Cardiac muscle cell (in vitro differentiated cells and primary cell): ENCODE measurements around the gene UBC. TPM values are rescaled to one million over a fixed set of nuclear protein-coding genes. Genes with fewer than 3 reads are reported as not detected.

ENCODE experiments used
- DNase-seq, 2 donors: peaks; one replicate each; pipeline versions ENCODE4 v3.0.0 to v3.0.0-alpha.2; 2010 to 2017; ENCODE audit warnings: low read depth in 1 of 2, low spot score in 1 of 2
- H3K27ac ChIP-seq: fragments of 200-600 bp; sonication (generic); 2 replicates; pipeline ENCODE4 v1.5.1; 2016
- H3K27me3 ChIP-seq: fragments of 200-600 bp; sonication (generic); 2 replicates; pipeline ENCODE4 v1.6.0; 2016; ENCODE audit warnings: control low read depth
- H3K36me3 ChIP-seq: fragments of 200-600 bp; sonication (generic); 2 replicates; pipeline ENCODE4 v1.5.1; 2016; ENCODE audit warnings: control low read depth
- H3K4me1 ChIP-seq: fragments of 200-600 bp; sonication (generic); 2 replicates; pipeline ENCODE4 v1.8.1; 2017; ENCODE audit warnings: low read depth, mild to moderate bottlenecking, mixed run types
- H3K4me3 ChIP-seq: fragments of 200-600 bp; sonication (generic); 2 replicates; pipeline ENCODE4 v1.5.1; 2016; ENCODE audit warnings: mild to moderate bottlenecking
- H3K9me3 ChIP-seq: fragments of 200-600 bp; sonication (generic); 2 replicates; pipeline ENCODE4 v1.5.1; 2017; ENCODE audit warnings: low read depth, mild to moderate bottlenecking, control low read depth
- CTCF ChIP-seq: IDR thresholded peaks from 2 replicates; pipeline ENCODE4 v1.5.1; 2012; ENCODE audit warnings: low read depth, mild to moderate bottlenecking, low read length
- polyA plus RNA-seq: library from polyadenylated mRNA; unstranded; fragments of >200 nt; fragmentation: Nextera tagmentation; extraction: Ambion mirVana; gene quantifications from 2 replicates; pipeline ENCODE4 v1.2.1, GENCODE V29; 2016
- total RNA-seq: library from RNA; depleted of rRNA; stranded (reverse); fragments of >200 nt; gene quantifications from 2 replicates; pipeline ENCODE4 v1.2.3, GENCODE V29; 2016

Gene UBC
- total and polyA plus RNA-seq, 2 experiments from 2014 or later: 897 to 1,139 TPM

- Histone ChIP-seq H3K9me3 (no peaks in the 10 kb centered on the region), H3K4me1 (no peaks in the 10 kb centered on the region), H3K36me3 (no peaks in the 10 kb centered on the region), H3K27ac (no peak overlapping the region), H3K4me3 (no peak overlapping the region), H3K27me3 (no peaks in the 10 kb centered on the region)
- no peak for TF ChIP-seq CTCF
- DNase-seq: peak in 1 of 2 donors; percentile 75
Observed at GRCh38 chr12:124867401-124867930, 47.0 kb downstream of the UBC start.

DNA sequence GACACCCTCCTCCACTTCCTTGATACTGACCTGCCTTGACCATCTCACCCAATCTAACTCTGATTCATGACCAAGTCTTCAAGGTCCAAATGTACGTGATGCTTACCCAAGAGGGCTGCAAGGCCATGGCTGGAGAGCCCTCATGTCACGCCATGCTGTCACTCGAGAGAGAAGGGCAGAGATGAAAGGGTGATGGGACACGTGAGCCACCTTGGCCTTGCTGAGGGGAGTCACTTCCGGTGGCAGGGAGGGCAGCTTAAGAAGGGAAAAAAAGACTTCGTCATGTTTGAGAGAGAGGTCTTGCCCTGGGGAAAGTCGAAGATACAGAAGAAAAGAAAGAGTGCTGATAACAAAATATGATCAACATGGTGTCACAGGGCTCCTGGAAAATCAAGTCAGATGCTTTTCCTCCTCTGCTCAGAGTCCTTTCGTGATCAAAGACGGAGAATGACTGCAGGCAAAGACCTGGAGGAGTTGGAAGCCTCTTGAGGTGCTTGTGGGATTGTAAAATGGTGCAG is 47.5 kb downstream of the UBC start:
- H3K9me3 ChIP-seq: no peaks in the 10 kb centered on the region

DNA sequence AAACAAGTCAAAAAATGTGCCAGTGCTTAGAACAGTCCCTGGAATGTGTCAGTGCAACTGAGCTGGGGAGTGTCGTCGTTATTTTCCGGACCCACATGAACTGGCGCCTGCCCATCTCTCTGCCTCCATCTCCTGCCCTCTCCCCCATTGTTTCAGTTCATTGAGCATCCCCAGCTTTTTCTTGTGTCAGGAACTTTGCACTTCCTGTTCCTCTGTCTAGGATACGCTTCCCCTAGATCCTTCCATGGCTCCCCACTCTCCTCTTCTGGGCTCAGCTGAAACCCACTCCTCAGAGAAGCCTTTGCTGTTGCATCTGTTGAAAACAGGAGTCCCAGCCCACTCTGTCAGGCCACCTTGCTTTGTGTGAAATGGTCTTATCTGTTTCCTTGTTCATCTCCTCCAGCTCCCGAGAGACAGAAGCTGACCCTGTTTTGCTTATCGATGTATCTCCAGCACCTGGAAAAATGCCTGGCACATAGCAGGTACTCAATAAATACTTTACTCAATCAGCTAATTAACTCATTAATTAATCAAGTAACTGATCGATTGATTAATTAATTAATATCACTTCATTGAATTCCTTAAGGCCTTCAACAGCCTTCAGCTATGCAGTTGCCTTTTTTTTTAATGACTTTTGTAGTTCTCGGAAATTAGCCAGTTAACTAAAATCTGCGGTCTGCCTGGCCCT is 48.1 kb downstream of the UBC start:
- H3K4me1 ChIP-seq: no peaks in the 10 kb centered on the region
- H3K36me3 ChIP-seq: no peaks in the 10 kb centered on the region
- no peak overlapping the region for H3K27ac ChIP-seq
- no peak for TF ChIP-seq CTCF
- no peak overlapping the region for H3K4me3 ChIP-seq
- no peaks in the 10 kb centered on the region for H3K27me3 ChIP-seq
- H3K9me3 ChIP-seq: no peaks in the 10 kb centered on the region
- DNase-seq: no peak

More for the DNA sequence above, 47.5 kb downstream of the UBC start:
- H3K4me3 ChIP-seq: no peak overlapping the region
- no peak for TF ChIP-seq CTCF
- no peaks in the 10 kb centered on the region for H3K36me3 ChIP-seq
- DNase-seq: no peak
- H3K4me1 ChIP-seq: no peaks in the 10 kb centered on the region
- no peak overlapping the region for H3K27ac ChIP-seq
- no peaks in the 10 kb centered on the region for H3K27me3 ChIP-seq

DNA sequence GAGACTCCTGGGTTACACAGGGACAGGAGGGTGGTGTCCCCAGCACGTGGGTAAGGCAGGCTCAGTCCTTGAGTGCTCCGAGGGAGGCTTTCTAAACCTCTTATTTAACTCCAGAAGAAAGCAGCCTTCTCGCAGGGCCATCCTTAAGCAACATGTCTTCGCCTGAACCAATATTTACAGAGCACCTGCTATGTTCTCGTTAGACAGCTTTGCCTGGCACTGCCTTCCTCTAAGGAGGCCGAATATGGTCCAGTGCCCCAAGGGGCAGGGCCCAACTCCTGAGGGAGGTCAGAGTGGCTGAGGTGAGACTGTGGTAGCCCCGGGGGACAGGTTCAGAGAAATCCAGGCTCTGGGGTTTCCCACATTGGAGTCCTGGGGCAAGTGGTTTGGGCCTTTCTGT is 48.7 kb downstream of the UBC start:
- H3K4me3 ChIP-seq: no peak overlapping the region
- DNase-seq: no peak
- no peaks in the 10 kb centered on the region for H3K4me1 ChIP-seq
- H3K27me3 ChIP-seq: no peaks in the 10 kb centered on the region
- H3K27ac ChIP-seq: no peak overlapping the region
- no peaks in the 10 kb centered on the region for H3K9me3 ChIP-seq
- TF ChIP-seq CTCF: no peak
- H3K36me3 ChIP-seq: no peaks in the 10 kb centered on the region

DNA sequence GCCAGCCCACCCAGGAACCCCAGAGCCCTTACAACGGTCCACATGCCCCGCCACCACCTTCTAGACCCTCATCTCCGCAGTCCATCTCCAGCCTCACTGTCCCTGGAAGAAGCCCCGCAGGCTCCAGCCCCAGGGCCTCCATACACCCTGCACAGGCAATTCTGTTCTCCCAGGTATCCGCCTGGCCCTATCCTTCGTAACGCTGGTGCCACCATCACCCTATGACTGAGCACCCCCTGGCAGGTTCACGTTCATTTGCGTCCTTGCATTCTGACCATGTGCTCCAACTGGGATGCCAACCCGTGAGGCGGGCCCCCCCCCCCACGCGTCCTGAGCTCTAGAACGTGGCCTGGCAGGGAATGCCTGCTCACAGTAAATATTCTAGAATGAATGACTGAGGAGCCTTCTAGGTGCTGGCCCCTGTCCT is 50.1 kb downstream of the UBC start:
- H3K27ac ChIP-seq: no peak overlapping the region
- H3K27me3 ChIP-seq: no peaks in the 10 kb centered on the region
- H3K9me3 ChIP-seq: no peaks in the 10 kb centered on the region
- no peaks in the 10 kb centered on the region for H3K4me1 ChIP-seq
- peak overlapping the region; percentile 54 for H3K4me3 ChIP-seq
- TF ChIP-seq CTCF: no peak
- no peak for DNase-seq
- no peaks in the 10 kb centered on the region for H3K36me3 ChIP-seq
